DMS114 treated with DMSO at 0.1 percent for 48 hours (cell line): ENCODE data around the gene MT1A.

ENCODE experiments used
- DNase-seq: peaks from one replicate; lab custom pipeline; 2025; ENCODE audit not compliant: unreplicated experiment; lab: John Stamatoyannopoulos, UW

Gene MT1A

DNA sequence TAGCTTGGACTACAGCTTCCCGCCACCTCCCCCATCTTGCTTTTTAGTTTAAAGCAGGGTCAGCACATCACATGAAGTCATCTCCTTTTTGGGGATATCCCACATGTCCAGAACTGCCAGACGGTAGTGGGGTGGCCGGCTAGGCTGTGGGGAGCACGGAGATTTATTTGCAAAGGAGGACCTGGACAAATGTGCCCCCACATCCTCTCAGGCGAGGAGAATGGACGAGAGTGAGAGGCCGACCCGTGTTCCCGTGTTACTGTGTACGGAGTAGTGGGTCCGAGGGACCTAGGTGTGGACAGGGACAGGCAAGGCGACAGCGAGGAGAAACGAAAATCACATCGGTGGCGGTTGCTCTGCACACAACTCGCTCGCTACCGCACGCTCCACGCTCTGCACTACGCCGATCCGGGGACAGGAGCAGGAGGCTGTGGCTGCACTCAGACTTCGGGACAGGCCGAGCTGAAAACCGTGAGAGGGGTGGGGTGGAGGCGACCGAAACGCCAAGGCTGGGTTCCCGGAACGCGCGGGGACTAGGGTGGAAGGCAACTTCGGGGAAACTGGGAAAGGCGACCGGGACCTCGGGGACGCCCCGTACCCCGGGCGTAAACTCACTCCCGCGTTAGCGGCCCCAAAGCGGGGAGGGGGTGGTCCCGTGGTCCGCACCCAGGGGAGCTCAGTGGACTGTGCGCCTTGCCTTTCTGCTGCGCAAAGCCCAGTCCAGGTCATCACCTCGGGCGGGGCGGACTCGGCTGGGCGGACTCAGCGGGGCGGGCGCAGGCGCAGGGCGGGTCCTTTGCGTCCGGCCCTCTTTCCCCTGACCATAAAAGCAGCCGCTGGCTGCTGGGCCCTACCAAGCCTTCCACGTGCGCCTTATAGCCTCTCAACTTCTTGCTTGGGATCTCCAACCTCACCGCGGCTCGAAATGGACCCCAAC, at the start of gene MT1A:
MT1A (plus strand) TSS at position 853 of the 937 bp plus-strand sequence; CDS start at position 926, 73 bp downstream.
- peak; percentile 67 for DNase-seq

DNA sequence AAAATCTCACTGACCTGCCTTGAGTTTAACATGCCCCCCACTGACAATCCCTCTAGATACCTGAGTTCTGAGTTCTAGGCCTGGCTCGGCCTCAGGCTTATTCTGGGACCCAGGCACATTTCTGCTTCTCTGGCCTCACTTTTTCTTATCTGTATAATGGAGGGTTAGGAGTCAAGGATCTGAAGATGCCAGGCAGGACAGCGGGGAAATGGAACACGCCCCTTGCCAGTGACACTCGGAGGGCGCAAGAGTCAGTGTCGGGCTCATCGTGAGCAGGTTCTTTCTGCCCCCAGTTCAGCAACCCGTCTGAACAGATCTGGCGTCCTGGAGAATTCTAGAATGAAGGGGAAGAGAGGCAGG, 49.7 kb upstream of the MT1A start:
- DNase-seq, result no peak

GRCh38 chr16:56589141-56590039, 49.1 kb upstream of the MT1A start, which contains the start of gene MT3:
Gene MT3, plus strand, starts transcription at chr16:56589528. Its CDS starts 63 bp downstream, at chr16:56589591.
- peak; percentile 11 for DNase-seq

- DNase-seq, result no peak
Measured at GRCh38 chr16:56591377-56592060, 46.9 kb upstream of the MT1A start.

DNA sequence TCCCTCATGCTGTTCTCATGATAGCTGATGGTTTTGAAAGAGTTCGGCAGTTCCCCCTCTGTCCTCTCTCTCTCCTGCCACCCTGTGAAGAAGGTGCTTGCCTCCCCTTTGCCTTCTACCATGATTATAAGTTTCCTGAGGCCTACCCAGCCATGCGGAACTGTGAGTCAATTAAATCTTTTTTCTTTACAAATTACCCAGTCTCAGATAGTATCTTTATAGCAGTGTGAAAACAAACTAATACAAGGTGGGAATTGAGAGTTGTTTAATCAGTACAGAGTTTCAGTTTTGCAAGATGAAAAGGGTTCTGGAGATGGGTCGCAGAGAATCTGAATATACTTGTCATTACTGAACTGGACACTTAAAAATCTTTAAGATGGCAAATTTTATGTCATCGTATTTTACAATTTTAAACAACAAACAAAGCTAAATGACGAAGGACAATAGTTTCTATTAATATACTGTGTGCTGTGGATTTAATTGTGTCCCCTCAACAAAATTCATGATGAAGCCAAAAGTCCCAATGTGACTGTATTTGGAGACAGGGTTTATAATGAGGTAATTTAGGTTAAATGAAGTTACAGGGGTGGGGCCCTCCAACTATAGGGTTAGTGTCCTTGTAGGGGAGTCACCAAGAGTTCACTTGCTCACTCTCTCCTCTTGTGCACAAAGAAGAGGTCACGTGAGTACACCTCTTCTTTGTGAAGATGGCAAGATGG, 44.7 kb upstream of the MT1A start:
- no peak for DNase-seq

DNA sequence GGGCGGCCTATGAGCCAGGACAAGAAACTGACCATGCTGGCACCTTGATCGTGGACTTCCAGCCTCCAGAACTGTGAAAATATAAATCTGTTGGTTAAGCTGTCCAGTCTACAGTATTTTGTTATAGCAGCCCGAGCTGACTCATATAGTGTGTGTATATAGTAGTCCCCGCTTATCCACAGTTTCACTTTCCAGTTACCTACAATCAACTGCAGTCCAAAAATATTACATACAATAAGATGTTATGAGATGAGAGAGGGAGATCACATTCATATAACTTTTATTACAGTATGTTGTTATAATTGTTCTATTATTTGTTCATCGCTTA, 44.2 kb upstream of the MT1A start:
- DNase-seq, result no peak

DNA sequence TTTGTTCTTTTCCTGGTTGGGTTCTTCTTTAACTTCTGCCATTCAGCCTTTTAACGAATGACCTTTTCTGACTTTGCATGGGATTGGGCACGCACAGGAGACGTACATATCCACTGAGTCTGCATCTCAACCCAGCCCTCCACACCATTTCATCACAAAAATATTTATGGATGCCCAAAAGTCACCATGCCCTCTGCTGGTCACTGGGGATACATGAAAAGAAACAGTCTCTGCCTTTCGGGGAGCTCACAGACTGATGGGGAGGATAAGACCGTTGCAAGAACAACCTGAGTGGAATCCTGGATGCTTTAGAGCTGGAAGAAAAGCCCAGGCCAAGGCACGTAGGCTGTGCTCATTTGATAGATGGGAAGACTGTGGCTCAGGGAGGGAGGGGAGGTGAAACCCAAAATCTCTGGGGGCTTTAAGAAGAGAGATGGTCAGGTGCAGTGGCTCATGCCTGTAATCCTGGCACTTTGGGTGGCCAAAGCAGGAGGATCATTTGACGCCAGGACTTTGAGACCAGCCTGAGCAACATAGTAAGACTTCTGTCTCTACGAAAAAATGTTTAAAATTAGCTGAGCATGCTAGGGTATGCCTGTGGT, 38.0 kb upstream of the MT1A start:
- peak; percentile 24 for DNase-seq

DNA sequence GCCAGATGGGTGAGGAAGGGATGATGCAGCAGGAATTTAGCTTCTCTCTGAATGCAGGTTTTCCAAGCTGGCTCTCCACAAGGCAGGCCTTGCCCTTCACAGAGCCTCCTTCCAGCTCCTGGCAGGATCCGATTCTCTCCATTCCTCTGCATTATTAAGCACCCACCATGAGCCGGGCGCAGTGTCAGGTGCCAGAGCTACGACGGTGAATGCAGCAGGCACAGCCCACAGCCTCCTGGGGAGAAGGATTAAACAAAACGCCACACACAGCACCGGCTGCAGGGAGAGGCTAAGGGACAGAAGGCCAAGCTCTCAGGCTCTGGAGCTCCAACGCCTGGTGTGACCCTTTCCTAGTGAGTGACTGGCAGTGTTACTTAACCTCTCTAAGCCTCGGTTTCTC, 37.1 kb upstream of the MT1A start:
- DNase-seq, result no peak

- peak; percentile 58 for DNase-seq
Measured at GRCh38 chr16:56603589-56603988, 34.9 kb upstream of the MT1A start.

DNA sequence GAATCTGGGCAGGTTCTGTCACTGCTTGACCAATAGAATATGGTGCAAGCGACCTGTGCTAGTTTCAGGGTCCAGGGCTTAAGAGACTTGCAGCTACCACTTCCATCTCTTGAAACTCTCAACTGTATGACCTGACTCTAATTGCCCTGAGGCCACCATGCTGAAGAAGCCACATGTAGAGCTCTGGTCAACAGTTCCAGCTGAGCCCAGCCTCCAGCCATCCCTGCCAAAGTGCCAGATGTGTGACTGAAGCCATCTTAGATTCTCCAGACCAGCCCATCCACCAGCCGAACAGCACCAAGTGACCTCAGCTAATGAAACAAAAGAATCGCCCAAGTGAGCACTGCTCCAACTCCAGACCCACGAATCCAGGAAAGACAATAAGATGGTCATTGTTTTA, 33.5 kb upstream of the MT1A start:
- no peak for DNase-seq

GRCh38 chr16:56605475-56605874, 33.0 kb upstream of the MT1A start:
- no peak for DNase-seq

- DNase-seq, result no peak
Measured at GRCh38 chr16:56606071-56606475, 32.4 kb upstream of the MT1A start.

GRCh38 chr16:56606476-56607108, 31.9 kb upstream of the MT1A start:
- DNase-seq, result no peak

DNA sequence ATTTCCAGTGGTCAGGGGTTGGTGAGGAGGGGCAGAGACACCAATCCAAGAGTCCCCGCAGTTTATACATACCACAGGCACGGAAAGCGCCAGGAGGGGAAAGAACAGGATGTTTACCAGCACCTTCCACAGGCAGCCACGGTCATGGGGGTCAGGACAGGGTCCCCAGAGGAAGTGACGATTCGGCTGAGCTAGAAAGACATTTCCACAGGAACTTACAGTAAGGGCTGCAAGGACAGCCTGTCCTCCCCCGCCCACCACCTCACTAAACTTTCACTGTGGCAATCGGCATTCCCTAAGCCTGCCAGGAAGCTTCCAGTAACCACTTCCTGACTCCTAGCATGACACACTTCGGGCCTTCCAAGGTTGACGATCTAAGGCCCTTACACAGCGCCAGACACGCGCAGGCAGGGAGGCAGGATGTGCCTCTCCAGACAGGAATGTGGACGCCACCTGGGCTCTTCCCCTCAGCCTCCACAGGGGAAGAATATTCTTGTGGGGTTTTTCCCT, 31.3 kb upstream of the MT1A start:
- no peak for DNase-seq

- DNase-seq, result no peak
Measured at GRCh38 chr16:56607675-56608042, 30.8 kb upstream of the MT1A start.

GRCh38 chr16:56608043-56608875, 30.2 kb upstream of the MT1A start, which contains the start of gene MT2A:
Gene MT2A, plus strand, starts transcription at chr16:56608584. Its CDS starts 72 bp downstream, at chr16:56608656.
- DNase-seq, result peak; percentile 95

- DNase-seq, result no peak
Measured at GRCh38 chr16:56608876-56609462, 29.5 kb upstream of the MT1A start.

- peak; percentile 40 for DNase-seq
Measured at GRCh38 chr16:56609463-56609921, 29.0 kb upstream of the MT1A start.
